Prostate gland (tissue), 2 donors: ENCODE results near the gene ZNF248.

Experiments used
- POLR2A ChIP-seq: fragments of 450-650 bp; IDR thresholded peaks from one replicate; pipeline ENCODE4 v1.6.1; 2016; ENCODE audit warnings: antibody characterized with exemption, mild to moderate bottlenecking
- TF ChIP-seq, protein P1 (sequence below), 4 experiments: fragments of 200-600 bp in 2 of 4; fragments of 450-650 bp in 2 of 4; sonication (generic) in 2 of 4; IDR thresholded peaks; 1 replicate in 3 of 4; 2 replicates in 1 of 4; pipeline ENCODE4 v1.5.1; 2016 to 2019; ENCODE audit warnings: antibody characterized with exemption in 4 of 4, mild to moderate bottlenecking in 2 of 4, moderate library complexity in 2 of 4

DNA sequence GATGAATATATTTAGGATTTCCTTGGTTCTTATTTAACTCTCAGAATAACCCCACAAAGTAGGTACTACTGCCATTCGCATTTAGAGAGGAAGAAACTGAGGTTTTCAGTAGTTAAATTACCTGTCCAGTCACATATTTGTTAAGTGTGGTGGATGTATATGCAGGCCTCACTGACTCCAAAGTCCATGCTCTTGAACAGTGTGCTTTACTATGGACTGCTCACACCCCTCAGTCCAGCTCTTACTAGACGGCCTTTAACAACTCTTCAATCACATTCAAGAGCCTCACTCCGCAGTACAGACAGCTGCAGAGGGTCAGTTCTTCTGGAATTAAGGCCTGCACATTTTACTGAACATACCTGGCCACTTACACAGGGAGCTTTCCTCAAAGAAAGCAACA, 36.2 kb downstream of the ZNF248 start:
- TF ChIP-seq POLR2A, result no peak
- TF ChIP-seq, protein P1, sequence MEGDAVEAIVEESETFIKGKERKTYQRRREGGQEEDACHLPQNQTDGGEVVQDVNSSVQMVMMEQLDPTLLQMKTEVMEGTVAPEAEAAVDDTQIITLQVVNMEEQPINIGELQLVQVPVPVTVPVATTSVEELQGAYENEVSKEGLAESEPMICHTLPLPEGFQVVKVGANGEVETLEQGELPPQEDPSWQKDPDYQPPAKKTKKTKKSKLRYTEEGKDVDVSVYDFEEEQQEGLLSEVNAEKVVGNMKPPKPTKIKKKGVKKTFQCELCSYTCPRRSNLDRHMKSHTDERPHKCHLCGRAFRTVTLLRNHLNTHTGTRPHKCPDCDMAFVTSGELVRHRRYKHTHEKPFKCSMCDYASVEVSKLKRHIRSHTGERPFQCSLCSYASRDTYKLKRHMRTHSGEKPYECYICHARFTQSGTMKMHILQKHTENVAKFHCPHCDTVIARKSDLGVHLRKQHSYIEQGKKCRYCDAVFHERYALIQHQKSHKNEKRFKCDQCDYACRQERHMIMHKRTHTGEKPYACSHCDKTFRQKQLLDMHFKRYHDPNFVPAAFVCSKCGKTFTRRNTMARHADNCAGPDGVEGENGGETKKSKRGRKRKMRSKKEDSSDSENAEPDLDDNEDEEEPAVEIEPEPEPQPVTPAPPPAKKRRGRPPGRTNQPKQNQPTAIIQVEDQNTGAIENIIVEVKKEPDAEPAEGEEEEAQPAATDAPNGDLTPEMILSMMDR (IDR thresholded peaks at IDR 0.05), result no peak
